HepG2 (cell line): Measurements from ENCODE around the gene PAQR6. TPM values are rescaled to one million over a fixed set of nuclear protein-coding genes. Genes with fewer than 3 reads are reported as not detected.

Experiments
- CBX1 ChIP-seq: IDR thresholded peaks from one replicate; pipeline ENCODE4 v1.6.1; 2016; ENCODE audit warnings: antibody characterized with exemption, low read depth
- CHD4 ChIP-seq: fragments of 200-600 bp; sonication (generic); IDR thresholded peaks from 2 replicates; pipeline ENCODE4 v1.7.0; 2017; ENCODE audit warnings: mild to moderate bottlenecking, low read length, borderline replicate concordance
- FOXP4 ChIP-seq: sonication (generic); formaldehyde crosslinking; IDR thresholded peaks from 2 replicates; pipeline ENCODE4 v1.4.0; 2020; ENCODE audit warnings: missing genetic modification reagents
- GMEB2 ChIP-seq: IDR thresholded peaks from 2 replicates; pipeline ENCODE4 v1.6.1; 2016; ENCODE audit warnings: missing biosample characterization, missing genetic modification reagents, low read depth
- HOXA9 ChIP-seq: sonication (generic); formaldehyde crosslinking; IDR thresholded peaks from 2 replicates; pipeline ENCODE4 v1.8.1; 2022; ENCODE audit warnings: missing genetic modification reagents, mild to moderate bottlenecking, moderate library complexity, borderline replicate concordance
- IRF9 ChIP-seq: sonication (generic); formaldehyde crosslinking; IDR thresholded peaks from 2 replicates; pipeline ENCODE4 v1.8.0; 2022; ENCODE audit warnings: missing genetic modification reagents, mild to moderate bottlenecking, borderline replicate concordance
- ISL2 ChIP-seq: sonication (generic); formaldehyde crosslinking; IDR thresholded peaks from 2 replicates; pipeline ENCODE4 v1.5.0; 2020; ENCODE audit warnings: missing genetic modification reagents
- JUND ChIP-seq: sonication (generic); formaldehyde crosslinking; IDR thresholded peaks from 2 replicates; pipeline ENCODE4 v1.8.0; 2022; ENCODE audit warnings: mild to moderate bottlenecking, missing genetic modification reagents
- KDM3A ChIP-seq: IDR thresholded peaks from 2 replicates; pipeline ENCODE4 v1.6.1; 2018; ENCODE audit warnings: low read depth, missing compliant biosample characterization
- KMT2B ChIP-seq: IDR thresholded peaks from 2 replicates; pipeline ENCODE4 v1.6.1; 2016; ENCODE audit warnings: missing genetic modification reagents, missing compliant biosample characterization
- MAFF ChIP-seq: IDR thresholded peaks from 2 replicates; pipeline ENCODE4 v1.6.1; 2011; ENCODE audit warnings: low read depth, low read length, improper control_type of control experiment
- MXI1 ChIP-seq: IDR thresholded peaks from 3 replicates; pipeline ENCODE4 v1.6.1; 2012; ENCODE audit warnings: low read depth, low read length, inconsistent platforms, borderline replicate concordance
- PRPF4 ChIP-seq: fragments of 200-400 bp; formaldehyde crosslinking; IDR thresholded peaks from 2 replicates; pipeline ENCODE4 v1.6.1; 2016; ENCODE audit warnings: low read length, low read depth; ENCODE audit not compliant: poor library complexity, severe bottlenecking
- RFXAP ChIP-seq: sonication (generic); formaldehyde crosslinking; IDR thresholded peaks from 2 replicates; pipeline ENCODE4 v1.4.0; 2020; ENCODE audit warnings: missing genetic modification reagents, borderline replicate concordance
- ZBTB14 ChIP-seq: sonication (generic); formaldehyde crosslinking; IDR thresholded peaks from 2 replicates; pipeline ENCODE4 v1.4.0; 2020; ENCODE audit warnings: missing genetic modification reagents
- ZMYM3 ChIP-seq: sonication (generic); formaldehyde crosslinking; IDR thresholded peaks from 2 replicates; pipeline ENCODE4 v1.5.1; 2020; ENCODE audit warnings: mild to moderate bottlenecking, missing genetic modification reagents
- ZNF235 ChIP-seq: sonication (generic); formaldehyde crosslinking; IDR thresholded peaks from 2 replicates; pipeline ENCODE4 v1.8.1; 2023; ENCODE audit warnings: mild to moderate bottlenecking, missing genetic modification reagents, borderline replicate concordance
- ZNF337 ChIP-seq: sonication (generic); formaldehyde crosslinking; IDR thresholded peaks from 2 replicates; pipeline ENCODE4 v1.5.1; 2020; ENCODE audit warnings: missing genetic modification reagents, low read depth, mild to moderate bottlenecking, borderline replicate concordance
- ZNF414 ChIP-seq: sonication (generic); formaldehyde crosslinking; IDR thresholded peaks from 2 replicates; pipeline ENCODE4 v1.5.0; 2020; ENCODE audit warnings: missing genetic modification reagents
- ZNF598 ChIP-seq: sonication (generic); formaldehyde crosslinking; IDR thresholded peaks from 2 replicates; pipeline ENCODE4 v1.5.1; 2020; ENCODE audit warnings: mild to moderate bottlenecking, missing genetic modification reagents, borderline replicate concordance
- ZNF775 ChIP-seq: sonication (generic); formaldehyde crosslinking; IDR thresholded peaks from 2 replicates; pipeline ENCODE4 v1.4.0; 2020; ENCODE audit warnings: missing genetic modification reagents, mild to moderate bottlenecking, moderate library complexity, borderline replicate concordance
- ZNF891 ChIP-seq: sonication (generic); formaldehyde crosslinking; IDR thresholded peaks from 2 replicates; pipeline ENCODE4 v1.5.0; 2020; ENCODE audit warnings: mild to moderate bottlenecking, missing genetic modification reagents
- ZSCAN20 ChIP-seq: sonication (generic); formaldehyde crosslinking; IDR thresholded peaks from 2 replicates; pipeline ENCODE4 v1.4.0; 2020; ENCODE audit warnings: missing genetic modification reagents, mild to moderate bottlenecking, borderline replicate concordance
- polyA plus RNA-seq, 8 experiments: library from polyadenylated mRNA; depleted of rRNA in 3 of 8; stranded (reverse) in 7 of 8; unstranded in 1 of 8; fragments of >200 nt; fragmentation: Illumina TruSeq in 4 of 8; extraction: Trizol in 4 of 8; gene quantifications; 2 replicates each; pipeline versions ENCODE4 v1.2.1 to v1.2.3, GENCODE V29; 2011 to 2016; ENCODE audit warnings: low read depth in 4 of 8, missing spikeins in 1 of 8, mixed read lengths in 1 of 8; ENCODE audit not compliant: insufficient read depth in 1 of 8
- total RNA-seq, 5 experiments: library from RNA; depleted of rRNA; stranded (reverse); fragments of >200 nt; fragmentation: Illumina TruSeq; extraction: Trizol; gene quantifications; 2 replicates each; pipeline ENCODE4 v1.2.3, GENCODE V29; 2016; ENCODE audit warnings: low read depth in 1 of 5

Gene PAQR6
- total and polyA plus RNA-seq, 2 of the 13 experiments (the other 11 are each of a cell fraction or from before 2014, with no cell fraction given): 0.82 to 1.4 TPM

GRCh38 chr1:156212833-156213643, 34.8 kb downstream of the PAQR6 start, which contains the start of gene PMF1 (continued):
- TF ChIP-seq ZNF414 (CRISPR knock-in tag) (peak; percentile 71; the same call in 1 of the 2 replicates), HOXA9 (CRISPR knock-in tag) (no peak), ZBTB14 (CRISPR knock-in tag) (no peak; the same call in 1 of the 2 replicates), ZMYM3 (no peak; the same call in 1 of the 2 replicates), ZSCAN20 (CRISPR knock-in tag) (no peak), ZNF337 (CRISPR knock-in tag) (no peak), CBX1 (no peak), CHD4 (no peak), IRF9 (CRISPR knock-in tag) (peak; percentile 93; the same call in 1 of the 2 replicates), MAFF (no peak), GMEB2 (CRISPR knock-in tag) (peak; percentile 77), ZNF891 (peak; percentile 60; the same call in 1 of the 2 replicates), ZNF235 (CRISPR knock-in tag) (no peak), KDM3A (CRISPR knock-in tag) (no peak; the same call in 1 of the 2 replicates), KMT2B (CRISPR knock-in tag) (peak; percentile 91), JUND (CRISPR knock-in tag) (no peak), PRPF4 (no peak), ISL2 (CRISPR knock-in tag) (peak; percentile 67), ZNF775 (CRISPR knock-in tag) (no peak; the same call in 1 of the 2 replicates), FOXP4 (CRISPR knock-in tag) (peak; percentile 35; the same call in 1 of the 2 replicates), ZNF598 (CRISPR knock-in tag) (0 out of 2 replicates have a peak, but pooled peaks have one; percentile 35), RFXAP (CRISPR knock-in tag) (peak; percentile 54), MXI1 (peak; percentile 48; the same call in 1 of the 3 replicates)
